CD4-positive, alpha-beta T cell treated with Interleukin-15 for 4 hours (primary cell): ENCODE measurements around the gene NFE2L1.
"Not testable (repeated sequence)": the region's sequence is repeated elsewhere in the genome, so short reads cannot be mapped to it uniquely, and the experiment has no call there.

ENCODE experiments used
- DNase-seq: peaks from one replicate; pipeline ENCODE4 v3.0.0-alpha.2; 2020; ENCODE audit warnings: low spot score

The NFE2L1 gene

DNA sequence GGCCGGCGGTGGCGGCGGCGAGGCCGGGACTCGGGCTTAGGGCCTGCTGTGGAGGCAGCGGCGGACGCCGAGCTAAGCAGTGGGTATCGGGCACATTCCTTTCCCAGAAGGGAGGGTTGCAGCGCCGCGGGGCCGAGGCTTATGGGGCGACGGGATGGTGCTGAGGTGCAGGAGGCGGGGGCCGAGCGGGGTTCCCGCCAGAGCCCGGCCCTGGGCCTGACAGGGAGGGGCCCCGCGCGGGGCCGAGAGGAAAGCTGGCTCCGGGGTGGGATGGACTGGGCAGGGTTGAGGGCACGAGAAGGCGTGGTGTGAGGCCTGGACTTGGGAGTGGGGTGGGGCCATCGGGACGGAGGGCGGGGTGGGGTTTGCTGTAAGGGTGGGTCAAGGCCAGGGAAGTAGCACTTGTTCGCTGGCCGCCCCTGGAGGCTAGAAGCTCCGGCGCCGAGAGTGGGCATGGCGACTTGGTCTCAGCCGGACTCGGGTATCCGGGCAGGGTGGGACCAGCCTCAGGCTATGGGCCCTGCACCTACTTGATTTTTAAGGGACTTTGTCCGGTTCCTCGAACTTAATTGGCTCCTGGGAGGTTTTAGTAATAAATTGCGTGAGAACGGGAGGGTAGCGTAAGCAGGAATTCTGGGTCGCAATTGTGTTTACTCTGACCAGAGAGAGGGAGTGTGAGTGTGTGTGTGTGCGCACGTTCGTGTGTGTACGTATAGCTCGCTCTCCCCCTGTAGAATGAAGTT, 396 bp downstream of the NFE2L1 start:
- DNase-seq = no peak

DNA sequence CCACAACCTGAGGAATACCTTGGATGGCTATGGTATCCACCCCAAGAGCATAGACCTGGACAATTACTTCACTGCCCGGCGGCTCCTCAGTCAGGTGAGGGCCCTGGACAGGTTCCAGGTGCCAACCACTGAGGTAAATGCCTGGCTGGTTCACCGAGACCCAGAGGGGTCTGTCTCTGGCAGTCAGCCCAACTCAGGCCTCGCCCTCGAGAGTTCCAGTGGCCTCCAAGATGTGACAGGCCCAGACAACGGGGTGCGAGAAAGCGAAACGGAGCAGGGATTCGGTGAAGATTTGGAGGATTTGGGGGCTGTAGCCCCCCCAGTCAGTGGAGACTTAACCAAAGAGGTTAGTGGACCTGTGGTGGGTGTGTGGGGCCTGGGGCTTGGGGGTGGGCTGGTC, 3.1 kb downstream of the NFE2L1 start:
- no peak for DNase-seq

DNA sequence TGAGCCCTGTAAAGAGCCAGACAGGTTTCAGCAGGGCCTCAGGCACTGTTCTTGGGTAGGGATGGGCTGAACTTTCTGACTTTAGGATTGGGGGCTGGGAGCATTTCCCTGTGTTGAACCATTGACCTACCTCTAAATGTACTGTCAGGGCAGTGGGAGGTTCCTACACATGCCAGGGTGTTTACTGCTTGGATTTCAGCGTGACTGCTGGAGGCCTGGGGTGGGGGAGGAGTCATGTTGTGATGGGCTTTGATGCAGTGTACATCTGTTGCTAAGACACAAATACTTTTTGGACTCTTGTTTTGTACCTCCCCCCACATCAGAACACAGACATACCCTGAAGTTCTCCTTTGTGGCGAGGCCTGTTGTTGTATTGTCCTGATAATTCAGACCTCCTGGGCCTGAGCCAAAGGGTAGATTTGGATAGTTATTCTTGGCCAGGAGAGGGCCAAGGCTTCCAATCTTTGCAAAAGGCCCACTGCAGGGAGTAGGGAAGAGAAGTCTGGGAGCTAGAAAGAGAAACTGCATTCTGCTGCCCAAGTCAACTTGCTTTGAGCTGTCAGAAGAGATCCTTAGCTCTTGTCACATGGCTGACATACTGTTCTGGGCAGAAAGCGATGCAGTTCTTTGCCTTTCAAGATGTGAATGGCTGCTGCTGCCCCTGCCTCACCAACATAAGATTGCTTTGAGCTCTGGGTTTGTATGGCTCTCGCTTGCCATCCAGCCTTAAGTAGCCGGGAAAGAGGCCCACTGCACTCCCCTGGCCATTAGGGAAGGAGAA, 3.7 kb downstream of the NFE2L1 start:
- DNase-seq = no peak

DNA sequence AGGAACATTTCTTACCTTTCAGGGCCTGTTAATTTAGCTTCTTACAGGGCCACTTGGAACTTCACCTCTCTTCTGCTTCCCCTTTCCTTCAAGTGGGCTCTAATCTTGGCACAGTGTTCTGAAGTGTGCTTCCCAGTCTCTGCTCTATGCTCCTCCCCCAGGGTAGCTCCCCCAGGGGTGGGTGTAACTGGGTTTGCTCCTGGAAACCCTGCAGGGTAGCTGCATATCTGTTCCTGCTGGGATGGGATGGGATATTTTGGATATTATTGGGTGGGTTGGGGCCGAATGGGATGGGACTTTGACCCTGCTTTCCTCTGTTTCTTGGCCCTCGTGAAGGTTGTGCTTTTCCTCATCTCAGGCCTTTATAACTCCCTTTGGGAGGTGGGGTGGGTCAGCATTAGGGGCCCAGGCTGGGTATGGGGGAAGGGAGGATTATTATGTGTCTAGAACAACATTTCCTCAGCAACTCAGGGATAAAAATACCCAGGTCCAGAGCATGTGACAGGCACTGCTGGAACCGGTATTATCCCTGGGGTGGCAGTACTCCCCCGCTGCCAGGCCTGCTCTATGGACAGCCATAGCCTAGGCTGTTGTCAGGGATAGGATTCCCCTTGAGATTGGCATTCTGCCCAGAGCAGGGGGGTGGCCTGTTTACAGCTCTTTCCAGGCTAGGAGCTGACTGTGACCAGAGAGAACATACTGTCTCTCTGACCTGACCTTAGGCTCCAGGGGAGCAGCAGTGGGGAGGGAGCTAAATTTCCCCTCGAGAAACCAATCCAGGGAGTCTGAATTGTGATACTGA, 5.0 kb downstream of the NFE2L1 start:
- no peak for DNase-seq

DNA sequence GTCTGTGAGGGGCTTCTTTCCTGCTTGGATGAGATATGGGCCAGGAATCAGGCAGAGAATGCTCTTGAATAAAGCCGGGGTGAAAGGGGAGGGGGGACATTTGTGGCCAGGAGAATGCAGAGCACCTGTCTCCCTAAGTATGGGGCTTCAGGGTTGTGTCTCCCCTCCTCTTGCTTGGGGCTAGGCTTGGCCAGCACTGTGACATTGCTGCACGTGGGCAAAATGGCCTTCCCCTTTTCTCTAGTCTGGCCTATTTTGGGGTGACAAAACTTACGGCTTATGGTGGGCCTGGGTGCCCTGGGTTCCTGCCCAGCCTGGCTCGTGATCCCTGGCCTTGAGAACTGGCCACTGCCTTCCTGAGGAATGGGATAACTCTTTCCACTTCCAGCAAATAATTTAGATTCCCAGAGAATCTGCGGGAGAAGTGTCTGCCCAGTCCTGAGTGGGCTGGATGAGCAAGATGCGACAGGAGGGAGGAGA, 5.6 kb downstream of the NFE2L1 start:
- no peak for DNase-seq

DNA sequence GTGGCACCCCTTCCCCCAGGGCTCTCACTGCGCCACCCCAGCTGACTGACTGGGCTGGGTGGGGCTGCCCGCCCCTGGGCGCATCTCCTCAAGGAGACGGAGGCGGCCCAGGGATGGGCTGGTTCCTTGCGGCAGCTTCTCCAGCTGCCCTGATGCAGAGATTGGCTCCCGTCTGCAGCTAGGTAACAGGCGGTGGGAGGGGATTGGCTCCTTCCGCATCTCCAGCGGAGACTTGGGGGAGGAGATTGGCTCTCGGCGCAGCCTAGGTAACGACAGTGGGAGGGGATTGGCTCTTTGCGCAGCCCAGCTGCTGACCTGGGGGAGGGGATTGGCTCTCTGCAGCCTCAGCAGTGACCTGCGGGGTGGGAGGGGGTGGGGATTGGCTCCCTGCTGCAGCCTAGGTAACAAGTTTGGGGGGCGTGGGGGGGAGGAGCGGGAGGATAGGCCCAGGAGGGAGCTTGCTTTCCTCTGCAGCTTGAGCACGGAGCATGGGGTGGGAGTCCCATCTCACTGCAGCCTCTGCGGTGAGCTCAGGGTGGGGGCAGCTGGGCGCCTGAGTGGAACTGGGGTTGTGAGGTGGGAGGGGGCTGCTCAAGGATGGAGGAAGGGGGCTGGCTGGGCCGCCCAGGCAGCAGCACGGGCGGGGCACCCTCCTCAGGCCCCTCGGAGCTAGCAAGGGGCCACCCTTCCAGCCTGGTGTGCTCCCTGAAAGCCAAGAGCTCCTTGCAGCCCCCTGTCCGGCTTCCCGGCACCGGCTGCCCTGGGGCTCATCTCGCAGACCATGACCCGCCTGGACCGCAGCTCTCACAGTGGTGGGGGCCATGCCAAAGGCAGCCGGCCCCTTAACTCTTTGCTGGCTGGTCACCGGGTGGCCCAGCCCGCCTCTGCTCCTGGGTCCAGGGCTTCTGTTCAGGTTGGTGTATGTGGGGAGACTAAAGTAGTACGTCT, 6.4 kb downstream of the NFE2L1 start:
- no peak for DNase-seq

DNA sequence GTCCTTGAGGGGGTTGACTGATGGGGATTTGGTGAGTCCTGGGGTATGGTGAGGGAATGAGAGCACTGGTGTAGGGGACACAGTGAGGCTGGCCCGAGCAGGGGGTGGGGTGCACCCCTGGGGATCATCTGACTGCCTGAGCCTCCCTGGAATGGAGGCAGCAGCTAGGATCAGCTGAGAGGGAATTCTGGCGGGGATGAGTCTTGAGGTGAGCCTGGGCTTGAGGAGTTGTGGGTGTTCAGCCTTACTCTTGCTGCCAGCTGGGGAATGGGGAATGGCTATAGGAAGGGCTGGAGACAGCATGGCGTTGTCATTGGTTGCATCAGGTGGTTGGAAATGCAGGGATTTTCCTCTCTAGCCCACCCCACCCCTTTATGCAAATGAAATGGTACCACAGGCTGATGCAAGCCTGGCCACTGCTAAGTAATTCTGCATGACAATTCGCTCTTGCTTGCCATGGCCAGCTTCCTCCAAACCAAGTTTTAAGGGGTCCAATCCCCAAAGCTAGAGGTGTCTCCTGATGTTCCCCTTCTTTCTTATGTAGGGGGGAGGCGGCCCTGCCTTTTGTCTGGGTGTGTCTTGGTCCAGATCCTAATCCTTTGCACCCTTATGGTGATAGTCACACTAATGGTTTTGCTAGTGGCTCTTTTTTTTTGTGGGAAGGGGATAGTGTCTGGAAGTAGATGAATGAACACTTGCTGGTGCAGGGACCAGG, 7.5 kb downstream of the NFE2L1 start:
- no peak for DNase-seq

DNA sequence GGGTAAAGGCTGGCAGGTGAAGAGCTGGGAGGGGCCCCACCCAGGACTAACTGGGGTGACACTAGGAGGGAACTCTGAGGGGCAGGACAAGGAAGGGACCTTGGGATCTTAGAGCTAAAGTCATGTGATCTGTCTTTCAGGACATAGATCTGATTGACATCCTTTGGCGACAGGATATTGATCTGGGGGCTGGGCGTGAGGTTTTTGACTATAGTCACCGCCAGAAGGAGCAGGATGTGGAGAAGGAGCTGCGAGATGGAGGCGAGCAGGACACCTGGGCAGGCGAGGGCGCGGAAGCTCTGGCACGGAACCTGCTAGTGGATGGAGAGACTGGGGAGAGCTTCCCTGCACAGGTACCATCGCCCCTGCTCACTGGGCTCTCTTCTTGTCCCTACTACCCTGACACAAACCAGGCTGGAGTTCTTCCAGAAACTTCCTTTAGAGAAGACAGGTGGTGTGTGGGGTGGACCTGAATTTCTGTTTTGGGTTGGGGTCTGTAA, 8.1 kb downstream of the NFE2L1 start:
- no peak for DNase-seq

DNA sequence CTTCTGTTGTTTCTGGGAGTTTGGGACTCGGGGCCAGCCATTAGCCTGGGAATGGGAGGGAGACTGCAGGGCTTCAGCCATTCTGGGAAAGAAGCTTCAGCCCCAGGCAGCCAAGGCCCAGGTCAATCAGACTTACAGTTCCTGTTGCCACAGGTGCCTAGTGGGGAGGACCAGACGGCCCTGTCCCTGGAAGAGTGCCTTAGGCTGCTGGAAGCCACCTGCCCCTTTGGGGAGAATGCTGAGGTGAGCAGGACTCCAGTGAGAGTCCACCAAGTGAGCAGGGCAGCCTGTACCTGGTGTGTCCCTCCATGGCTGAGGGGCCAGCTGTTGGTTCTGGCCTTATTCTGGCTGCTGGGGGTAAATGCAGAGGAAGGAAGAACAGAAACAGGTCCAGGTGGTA, 8.7 kb downstream of the NFE2L1 start:
- DNase-seq = no peak

DNA sequence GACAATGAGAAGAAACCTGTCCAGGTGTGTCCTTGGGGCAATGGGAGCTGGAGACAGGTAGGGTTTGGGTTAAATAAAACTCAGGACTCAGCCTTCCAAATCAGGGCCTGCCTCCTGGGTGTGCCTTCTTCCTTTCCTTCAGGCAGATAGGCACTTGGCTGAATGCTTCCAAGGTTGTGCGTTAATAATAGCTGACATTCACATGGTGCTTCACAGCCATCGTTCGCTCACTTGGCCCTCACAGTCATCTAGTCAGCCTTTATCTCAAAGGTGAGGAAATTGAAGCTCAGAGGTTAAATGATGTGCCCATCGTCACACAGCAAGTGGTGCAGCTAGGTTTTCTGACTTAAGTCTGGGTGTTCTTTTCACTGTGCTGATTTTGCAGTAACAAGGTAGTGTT, 9.5 kb downstream of the NFE2L1 start:
- DNase-seq = no peak

DNA sequence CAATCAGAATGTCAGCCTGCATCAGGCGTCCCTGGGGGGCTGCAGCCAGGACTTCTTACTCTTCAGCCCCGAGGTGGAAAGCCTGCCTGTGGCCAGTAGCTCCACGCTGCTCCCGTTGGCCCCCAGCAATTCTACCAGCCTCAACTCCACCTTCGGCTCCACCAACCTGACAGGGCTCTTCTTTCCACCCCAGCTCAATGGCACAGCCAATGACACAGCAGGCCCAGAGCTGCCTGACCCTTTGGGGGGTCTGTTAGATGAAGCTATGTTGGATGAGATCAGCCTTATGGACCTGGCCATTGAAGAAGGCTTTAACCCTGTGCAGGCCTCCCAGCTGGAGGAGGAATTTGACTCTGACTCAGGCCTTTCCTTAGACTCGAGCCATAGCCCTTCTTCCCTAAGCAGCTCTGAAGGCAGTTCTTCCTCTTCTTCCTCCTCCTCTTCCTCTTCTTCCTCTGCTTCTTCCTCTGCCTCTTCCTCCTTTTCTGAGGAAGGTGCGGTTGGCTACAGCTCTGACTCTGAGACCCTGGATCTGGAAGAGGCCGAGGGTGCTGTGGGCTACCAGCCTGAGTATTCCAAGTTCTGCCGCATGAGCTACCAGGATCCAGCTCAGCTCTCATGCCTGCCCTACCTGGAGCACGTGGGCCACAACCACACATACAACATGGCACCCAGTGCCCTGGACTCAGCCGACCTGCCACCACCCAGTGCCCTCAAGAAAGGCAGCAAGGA, 10.4 kb downstream of the NFE2L1 start:
- no peak for DNase-seq

DNA sequence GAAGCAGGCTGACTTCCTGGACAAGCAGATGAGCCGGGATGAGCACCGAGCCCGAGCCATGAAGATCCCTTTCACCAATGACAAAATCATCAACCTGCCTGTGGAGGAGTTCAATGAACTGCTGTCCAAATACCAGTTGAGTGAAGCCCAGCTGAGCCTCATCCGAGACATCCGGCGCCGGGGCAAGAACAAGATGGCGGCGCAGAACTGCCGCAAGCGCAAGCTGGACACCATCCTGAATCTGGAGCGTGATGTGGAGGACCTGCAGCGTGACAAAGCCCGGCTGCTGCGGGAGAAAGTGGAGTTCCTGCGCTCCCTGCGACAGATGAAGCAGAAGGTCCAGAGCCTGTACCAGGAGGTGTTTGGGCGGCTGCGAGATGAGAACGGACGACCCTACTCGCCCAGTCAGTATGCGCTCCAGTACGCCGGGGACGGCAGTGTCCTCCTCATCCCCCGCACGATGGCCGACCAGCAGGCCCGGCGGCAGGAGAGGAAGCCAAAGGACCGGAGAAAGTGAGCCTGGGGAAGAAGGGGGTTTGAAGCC, 11.0 kb downstream of the NFE2L1 start:
- no peak for DNase-seq

DNA sequence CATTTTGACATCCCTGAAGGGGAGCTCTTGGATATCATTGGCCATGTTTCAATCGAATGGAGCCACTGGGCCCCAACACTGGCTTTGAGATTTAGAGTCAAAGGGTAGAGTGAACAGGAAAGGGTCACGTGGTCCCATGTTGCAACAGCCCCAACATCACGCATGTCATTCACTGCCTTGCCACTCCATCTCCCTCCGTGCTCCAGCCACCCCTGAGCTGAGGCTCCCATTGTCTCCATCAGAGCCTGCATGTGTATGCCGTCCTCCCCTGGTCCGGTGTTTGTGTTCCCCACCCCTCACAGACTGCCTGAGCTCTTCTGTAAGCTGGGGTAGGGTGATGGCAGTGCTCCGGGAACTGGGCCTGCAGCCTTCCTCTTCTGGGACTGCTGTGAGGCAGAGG, 12.1 kb downstream of the NFE2L1 start:
- no peak for DNase-seq

DNA sequence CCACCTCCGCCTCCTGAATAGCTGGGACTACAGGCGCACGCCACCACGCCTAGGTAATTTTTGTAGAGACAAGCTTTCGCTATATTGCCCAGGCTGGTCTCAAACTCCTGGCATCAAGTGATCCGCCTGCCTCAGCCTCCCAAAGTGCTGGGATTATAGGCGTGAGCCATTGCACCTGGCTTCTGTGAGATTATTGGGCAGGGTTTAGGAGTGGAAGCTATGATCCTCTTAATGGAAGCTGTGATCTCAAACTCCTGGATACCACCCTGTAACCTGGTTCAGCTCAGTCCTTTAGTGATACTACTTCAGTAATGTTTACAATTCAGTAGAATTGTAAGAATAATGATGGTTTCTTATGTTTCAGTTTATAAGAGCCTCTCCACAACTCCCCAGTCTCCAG, 14.1 kb downstream of the NFE2L1 start:
- no peak for DNase-seq

DNA sequence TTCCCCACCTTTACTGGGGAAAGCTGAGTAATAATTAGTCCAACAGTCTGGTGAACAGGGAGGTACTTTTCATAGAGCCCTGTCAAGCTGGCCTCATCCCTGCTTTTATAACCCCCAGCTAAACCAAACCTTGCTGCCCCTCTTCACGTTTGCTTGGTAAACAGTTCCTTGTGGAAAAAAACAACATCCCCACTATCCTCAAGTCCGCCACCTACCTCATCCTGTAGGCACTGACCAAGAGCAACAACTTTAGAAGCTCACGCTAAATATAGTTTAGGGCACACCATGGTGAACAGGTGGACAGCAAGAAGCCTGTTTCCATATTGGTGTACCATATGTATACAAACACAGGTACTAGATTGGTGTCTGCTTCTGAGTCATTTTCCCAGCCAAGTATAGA, 16.5 kb downstream of the NFE2L1 start:
- no peak for DNase-seq

DNA sequence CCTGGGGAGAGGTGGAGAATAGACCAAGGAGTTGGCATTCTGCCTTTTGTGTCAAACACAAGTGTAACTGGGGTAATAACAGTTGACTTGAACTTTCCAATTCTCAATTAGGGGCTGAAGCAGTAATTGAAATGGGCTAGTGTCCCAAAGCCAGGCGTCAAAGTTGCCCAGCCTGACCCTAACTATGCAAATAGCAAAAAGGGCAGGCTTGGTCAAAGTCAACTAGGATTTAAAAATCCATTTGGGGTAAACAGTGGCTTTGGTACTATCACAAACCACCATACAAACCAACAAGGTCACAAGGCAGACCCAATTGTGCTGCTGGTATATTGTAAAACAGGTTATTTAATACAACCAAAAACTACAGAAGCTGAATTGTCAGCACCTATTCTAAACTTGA, 18.0 kb downstream of the NFE2L1 start:
- no peak for DNase-seq

DNA sequence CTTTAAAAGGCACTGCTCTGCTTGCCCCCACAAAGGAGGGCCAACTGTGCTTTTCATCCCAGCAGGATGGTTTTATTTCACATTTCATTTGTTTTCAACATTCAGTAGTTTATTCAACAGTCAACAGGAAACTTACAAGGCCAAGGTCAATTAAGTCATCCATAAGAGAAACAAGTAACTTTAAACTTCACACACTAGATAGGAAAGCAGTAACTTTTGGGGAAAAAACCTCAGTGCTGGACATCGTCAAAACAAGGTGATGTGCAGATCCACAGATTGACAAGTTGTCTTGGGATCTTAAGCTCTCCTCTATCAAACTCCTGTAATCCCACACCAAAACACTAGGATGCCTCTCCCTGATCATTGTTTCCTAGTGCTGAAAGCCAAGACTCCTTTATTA, 18.5 kb downstream of the NFE2L1 start:
- no peak for DNase-seq

DNA sequence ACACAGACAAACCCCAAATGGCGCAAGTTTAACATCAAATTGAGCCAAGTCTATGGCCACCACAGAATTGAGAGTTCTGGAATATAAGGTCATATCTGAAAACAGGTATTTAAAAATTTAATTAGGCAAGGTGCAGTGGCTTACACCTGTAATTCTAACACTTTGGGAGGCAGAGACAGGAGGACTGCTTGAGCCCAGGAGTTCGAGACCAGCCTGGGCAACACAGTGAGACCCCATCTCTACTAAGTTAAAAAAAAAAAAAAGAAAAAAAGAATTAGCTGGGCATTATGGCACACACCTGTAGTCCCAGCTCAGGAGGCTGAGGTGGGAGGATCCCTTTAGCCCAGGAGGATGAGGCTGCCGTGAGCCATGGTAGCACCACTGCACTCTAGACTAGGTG, 19.1 kb downstream of the NFE2L1 start:
- DNase-seq = no peak

DNA sequence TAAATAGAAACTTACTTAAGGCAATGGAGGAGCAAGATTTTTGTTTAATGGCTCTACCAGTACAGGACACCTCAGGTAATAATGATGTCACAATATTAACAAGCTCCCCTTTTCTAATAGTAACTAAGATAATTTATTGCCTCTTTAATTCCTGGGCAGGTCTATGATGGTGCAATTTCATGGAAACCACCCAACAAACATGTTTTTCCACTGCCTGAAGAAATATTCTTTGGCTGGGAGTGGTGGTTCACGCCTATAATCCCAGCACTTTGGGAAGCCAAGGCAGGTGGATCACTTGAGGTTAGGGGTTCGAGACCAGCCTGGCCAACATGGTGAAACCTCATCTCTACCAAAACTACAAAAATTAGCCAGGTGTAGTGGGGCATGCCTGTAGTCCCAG, 19.6 kb downstream of the NFE2L1 start:
- DNase-seq = not testable (repeated sequence)

DNA sequence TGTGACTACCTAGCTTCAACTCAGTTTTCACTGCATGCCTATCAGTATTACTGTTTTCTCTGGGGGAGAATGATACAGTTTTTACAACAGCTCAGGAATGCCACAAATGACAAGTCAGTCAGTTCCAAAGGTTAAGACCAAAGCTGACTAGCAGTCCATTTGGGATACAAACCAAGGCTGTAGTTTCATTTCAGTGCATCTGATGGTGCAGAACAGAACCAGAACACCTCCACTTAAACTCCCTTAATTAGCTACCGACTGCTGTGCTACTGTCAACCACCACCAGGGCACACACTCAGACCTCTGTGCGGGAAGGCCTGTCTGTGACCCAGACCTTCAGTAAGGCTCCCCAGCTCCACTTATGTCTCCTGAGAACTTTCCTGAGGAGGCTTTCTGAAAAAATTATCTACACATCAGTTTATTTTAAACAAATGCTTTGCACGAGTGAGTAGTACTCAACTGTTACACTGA, 20.4 kb downstream of the NFE2L1 start:
- no peak for DNase-seq
